Calu3 (cell line): ENCODE measurements around the gene RECK. TPM values are rescaled to one million over a fixed set of nuclear protein-coding genes. Genes with fewer than 3 reads are reported as not detected.

ENCODE experiments used
- BruUV-seq: library from RNA; stranded (reverse); fragments of 400-500 nt; replicated peaks from 2 replicates; lab custom pipeline; 2021; lab: Mats Ljungman, UMichigan
- CTCF ChIA-PET: fragments of 300-600 bp; sonication (Branson Sonifier 250); formaldehyde crosslinking; loops from one replicate; lab custom pipeline; 2022; ENCODE audit warnings: antibody characterized with exemption; lab: Charles Lee
- DNase-seq: peaks from one replicate; pipeline ENCODE4 v3.0.0; 2022
- H3K27ac Mint-ChIP-seq: one replicate; pipeline ENCODE4 v1.8.0; 2022; ENCODE audit warnings: mixed read lengths; ENCODE audit not compliant: unreplicated experiment
- H3K27me3 Mint-ChIP-seq: one replicate; pipeline ENCODE4 v1.8.0; 2022; ENCODE audit warnings: mixed read lengths; ENCODE audit not compliant: unreplicated experiment
- H3K36me3 Mint-ChIP-seq: one replicate; pipeline ENCODE4 v1.8.0; 2022; ENCODE audit warnings: mild to moderate bottlenecking, moderate library complexity, mixed read lengths; ENCODE audit not compliant: insufficient read depth, unreplicated experiment
- H3K4me1 Mint-ChIP-seq: one replicate; pipeline ENCODE4 v1.8.0; 2022; ENCODE audit warnings: mild to moderate bottlenecking, low read depth, mixed read lengths; ENCODE audit not compliant: unreplicated experiment
- H3K4me3 Mint-ChIP-seq: one replicate; pipeline ENCODE4 v1.8.0; 2022; ENCODE audit warnings: mild to moderate bottlenecking, low read depth, moderate library complexity, mixed read lengths; ENCODE audit not compliant: unreplicated experiment
- H3K9me3 Mint-ChIP-seq: one replicate; pipeline ENCODE4 v1.8.0; 2022; ENCODE audit warnings: low read depth, mixed read lengths; ENCODE audit not compliant: unreplicated experiment
- intact Hi-C: fragments of 100-400 bp; cut with micrococcal nuclease; formaldehyde crosslinking; loops from one replicate; pipeline ENCODE4 v1.10.0; 2022; ENCODE audit not compliant: unreplicated experiment
- total RNA-seq: library from RNA; stranded (reverse); gene quantifications from 2 replicates; pipeline ENCODE4 v1.2.3, GENCODE V29; 2022
- TF ChIP-seq, protein P1 (sequence below): fragments of 200-600 bp; IDR thresholded peaks from one replicate; pipeline ENCODE4 v1.8.0; 2022; ENCODE audit warnings: antibody characterized with exemption; ENCODE audit not compliant: unreplicated experiment

Gene RECK
- total RNA-seq, 1 experiment from 2014 or later = 1.1 TPM

GRCh38 chr9:36121971-36122370 is 85.3 kb downstream of the RECK start:
- no peak overlapping the region for H3K4me3 Mint-ChIP-seq
- intact Hi-C loops = no loop called here
- H3K4me1 Mint-ChIP-seq = no peaks in the 10 kb centered on the region
- BruUV-seq = no TSS peak
- H3K9me3 Mint-ChIP-seq = no peaks in the 10 kb centered on the region
- H3K27me3 Mint-ChIP-seq = peaks cover 24% of the 10 kb centered on the region
- CTCF ChIA-PET = no interaction called here
- no peaks in the 10 kb centered on the region for H3K36me3 Mint-ChIP-seq
- TF ChIP-seq, protein P1, sequence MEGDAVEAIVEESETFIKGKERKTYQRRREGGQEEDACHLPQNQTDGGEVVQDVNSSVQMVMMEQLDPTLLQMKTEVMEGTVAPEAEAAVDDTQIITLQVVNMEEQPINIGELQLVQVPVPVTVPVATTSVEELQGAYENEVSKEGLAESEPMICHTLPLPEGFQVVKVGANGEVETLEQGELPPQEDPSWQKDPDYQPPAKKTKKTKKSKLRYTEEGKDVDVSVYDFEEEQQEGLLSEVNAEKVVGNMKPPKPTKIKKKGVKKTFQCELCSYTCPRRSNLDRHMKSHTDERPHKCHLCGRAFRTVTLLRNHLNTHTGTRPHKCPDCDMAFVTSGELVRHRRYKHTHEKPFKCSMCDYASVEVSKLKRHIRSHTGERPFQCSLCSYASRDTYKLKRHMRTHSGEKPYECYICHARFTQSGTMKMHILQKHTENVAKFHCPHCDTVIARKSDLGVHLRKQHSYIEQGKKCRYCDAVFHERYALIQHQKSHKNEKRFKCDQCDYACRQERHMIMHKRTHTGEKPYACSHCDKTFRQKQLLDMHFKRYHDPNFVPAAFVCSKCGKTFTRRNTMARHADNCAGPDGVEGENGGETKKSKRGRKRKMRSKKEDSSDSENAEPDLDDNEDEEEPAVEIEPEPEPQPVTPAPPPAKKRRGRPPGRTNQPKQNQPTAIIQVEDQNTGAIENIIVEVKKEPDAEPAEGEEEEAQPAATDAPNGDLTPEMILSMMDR = no peak
- no peak for DNase-seq
- no peak overlapping the region for H3K27ac Mint-ChIP-seq

GRCh38 chr9:36123515-36123914 is 86.8 kb downstream of the RECK start:
- intact Hi-C loops = no loop called here
- no peaks in the 10 kb centered on the region for H3K36me3 Mint-ChIP-seq
- H3K4me1 Mint-ChIP-seq = no peaks in the 10 kb centered on the region
- H3K4me3 Mint-ChIP-seq = no peak overlapping the region
- CTCF ChIA-PET = no interaction called here
- no peaks in the 10 kb centered on the region for H3K9me3 Mint-ChIP-seq
- no peak overlapping the region for H3K27ac Mint-ChIP-seq
- DNase-seq = no peak
- BruUV-seq = no TSS peak
- peaks cover 14% of the 10 kb centered on the region for H3K27me3 Mint-ChIP-seq
- TF ChIP-seq, protein P1 = no peak

DNA sequence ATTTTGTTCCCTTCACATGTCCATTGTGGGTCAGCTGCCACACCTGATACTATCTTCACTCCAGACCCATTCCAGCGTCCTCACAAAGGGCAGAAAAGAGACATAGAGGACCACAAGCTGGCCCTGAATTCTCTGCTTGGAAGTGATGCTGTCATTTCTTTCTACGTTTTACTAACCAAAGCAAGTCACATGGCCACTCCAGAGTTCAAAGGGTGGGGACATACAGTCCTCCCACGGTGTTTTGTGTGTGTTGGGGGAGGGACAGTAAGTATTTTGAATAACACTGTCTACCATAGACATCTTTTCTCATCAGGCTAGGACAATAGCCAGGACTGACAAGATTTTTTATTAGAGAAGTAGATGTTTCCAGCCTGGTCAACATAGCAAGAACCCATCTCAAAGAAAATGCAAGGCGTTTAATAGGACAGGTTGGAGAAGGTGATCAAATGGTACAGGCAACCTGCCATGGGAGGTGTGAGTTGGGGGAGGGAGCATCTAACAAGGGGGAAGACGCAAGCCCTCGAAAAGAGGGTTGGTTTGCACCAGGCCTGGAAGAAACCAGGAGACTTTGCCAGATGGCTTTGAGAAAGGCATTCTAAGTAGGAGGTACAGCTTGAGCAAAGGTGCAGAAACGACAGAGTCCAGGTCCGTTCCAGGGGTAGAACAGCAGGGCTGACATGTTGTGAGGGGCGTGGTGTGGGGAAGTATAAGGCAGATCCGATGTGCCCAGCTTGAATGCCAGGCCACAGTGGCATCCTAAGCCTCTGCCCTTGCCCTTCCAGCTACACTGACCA is 88.5 kb downstream of the RECK start:
- peaks cover 12% of the 10 kb centered on the region for H3K27me3 Mint-ChIP-seq
- intact Hi-C loops = no loop called here
- no peaks in the 10 kb centered on the region for H3K36me3 Mint-ChIP-seq
- no peak overlapping the region for H3K27ac Mint-ChIP-seq
- BruUV-seq = no TSS peak
- CTCF ChIA-PET = no interaction called here
- H3K4me3 Mint-ChIP-seq = no peak overlapping the region
- H3K9me3 Mint-ChIP-seq = no peaks in the 10 kb centered on the region
- H3K4me1 Mint-ChIP-seq = no peaks in the 10 kb centered on the region
- no peak for DNase-seq
- TF ChIP-seq, protein P1 = no peak

- Mint-ChIP-seq H3K4me3 (no peak overlapping the region), H3K27me3 (peaks cover 10% of the 10 kb centered on the region), H3K9me3 (no peaks in the 10 kb centered on the region), H3K27ac (no peak overlapping the region), H3K4me1 (no peaks in the 10 kb centered on the region), H3K36me3 (no peaks in the 10 kb centered on the region)
- BruUV-seq = no TSS peak
- TF ChIP-seq, protein P1 = no peak
- CTCF ChIA-PET = no interaction called here
- intact Hi-C loops = no loop called here
- no peak for DNase-seq
Measured at GRCh38 chr9:36126016-36126730, 89.5 kb downstream of the RECK start.
